Measurements from ENCODE around the gene WBP2.
"Not testable (repeated sequence)": the region's sequence is repeated elsewhere in the genome, so short reads cannot be mapped to it uniquely, and the experiment has no call there.

The WBP2 gene

GRCh38 chr17:75813081-75814020, 41.8 kb downstream of the WBP2 start:
- DNase-seq (ENCODE audit: low read depth), result no peak

GRCh38 chr17:75812096-75813013, 42.8 kb downstream of the WBP2 start:
- DNase-seq (ENCODE audit: low read depth), result no peak

GRCh38 chr17:75811174-75811573, 44.0 kb downstream of the WBP2 start:
- DNase-seq (ENCODE audit: low read depth), result no peak

- DNase-seq (ENCODE audit: low read depth), result not testable (repeated sequence)
Observed at GRCh38 chr17:75810756-75811155, 44.4 kb downstream of the WBP2 start.

GRCh38 chr17:75810216-75810615, 44.9 kb downstream of the WBP2 start:
- no peak for DNase-seq (ENCODE audit: low read depth)

GRCh38 chr17:75809631-75810111, 45.5 kb downstream of the WBP2 start:
- no peak for DNase-seq (ENCODE audit: low read depth)

GRCh38 chr17:75808905-75809621, 46.1 kb downstream of the WBP2 start:
- no peak for DNase-seq (ENCODE audit: low read depth)

GRCh38 chr17:75808549-75808904, 46.6 kb downstream of the WBP2 start:
- no peak for DNase-seq (ENCODE audit: low read depth)

GRCh38 chr17:75807861-75808260, 47.3 kb downstream of the WBP2 start:
- no peak for DNase-seq (ENCODE audit: low read depth)

- DNase-seq (ENCODE audit: low read depth), result no peak
Observed at GRCh38 chr17:75806822-75807500, 48.2 kb downstream of the WBP2 start.

GRCh38 chr17:75803883-75804282, 51.3 kb downstream of the WBP2 start:
- no peak for DNase-seq (ENCODE audit: low read depth)

- DNase-seq (ENCODE audit: low read depth), result no peak
Observed at GRCh38 chr17:75799402-75799801, 55.7 kb downstream of the WBP2 start.

- no peak for DNase-seq (ENCODE audit: low read depth)
Observed at GRCh38 chr17:75795820-75796607, 59.1 kb downstream of the WBP2 start.
